HFFc6 (cell line): ENCODE measurements around the gene NAB1. TPM values are rescaled to one million over a fixed set of nuclear protein-coding genes. Genes with fewer than 3 reads are reported as not detected.

Source experiments
- DNase-seq: peaks from one replicate; pipeline ENCODE4 v3.0.0-alpha.2; 2018
- H3K27ac Mint-ChIP-seq: 2 replicates; pipeline ENCODE4 v1.8.0; 2020; ENCODE audit warnings: mild to moderate bottlenecking, mixed read lengths
- H3K27me3 Mint-ChIP-seq: 2 replicates; pipeline ENCODE4 v1.8.0; 2021; ENCODE audit warnings: mild to moderate bottlenecking, moderate library complexity, mixed read lengths; ENCODE audit not compliant: insufficient read depth
- H3K36me3 Mint-ChIP-seq: 2 replicates; pipeline ENCODE4 v1.8.0; 2021; ENCODE audit warnings: low read depth, mixed read lengths
- H3K4me1 Mint-ChIP-seq: 2 replicates; pipeline ENCODE4 v1.8.0; 2020; ENCODE audit warnings: low read depth, mixed read lengths
- H3K4me3 Mint-ChIP-seq: 2 replicates; pipeline ENCODE4 v1.8.0; 2020; ENCODE audit warnings: mild to moderate bottlenecking, moderate library complexity, mixed read lengths
- H3K9me3 Mint-ChIP-seq: 2 replicates; pipeline ENCODE4 v1.8.0; 2020; ENCODE audit warnings: mild to moderate bottlenecking, mixed read lengths
- total RNA-seq, 6 experiments: library from RNA; stranded (reverse); fragmentation: NEBNext Ultra II Directional; extraction: Animal tissue kit (Norgen Biotek cat#: 25700); gene quantifications; 2 replicates in 1 of 6; 3 replicates in 5 of 6; pipeline ENCODE4 v1.2.3, GENCODE V29; 2021
- TF ChIP-seq, protein P1 (sequence below): fragments of 200-600 bp; sonication (generic); IDR thresholded peaks from 2 replicates; pipeline ENCODE4 v1.5.0; 2021; ENCODE audit warnings: antibody characterized with exemption, mild to moderate bottlenecking

Gene NAB1
- total RNA-seq, 6 experiments from 2014 or later: 14.3 to 30.1 (median 25.5) TPM

DNA sequence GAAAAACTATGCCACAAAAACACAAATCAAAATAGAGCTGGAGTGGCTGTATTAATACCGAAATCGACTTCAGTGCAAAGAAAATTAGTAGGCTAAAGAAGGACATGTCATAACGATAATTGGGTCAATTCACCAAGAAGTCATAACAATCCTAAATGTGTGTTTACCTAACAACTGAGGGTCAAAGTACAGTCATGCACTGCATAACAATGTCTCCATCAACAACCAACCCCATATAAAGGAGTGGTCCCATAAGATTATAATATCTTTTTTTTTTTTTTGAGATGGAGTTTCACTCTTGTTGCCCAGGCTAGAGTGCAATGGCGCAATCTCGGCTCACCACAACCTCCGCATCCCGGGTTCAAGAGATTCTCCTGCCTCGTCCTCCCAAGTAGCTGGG is 87.5 kb downstream of the NAB1 start:
- TF ChIP-seq, protein P1, sequence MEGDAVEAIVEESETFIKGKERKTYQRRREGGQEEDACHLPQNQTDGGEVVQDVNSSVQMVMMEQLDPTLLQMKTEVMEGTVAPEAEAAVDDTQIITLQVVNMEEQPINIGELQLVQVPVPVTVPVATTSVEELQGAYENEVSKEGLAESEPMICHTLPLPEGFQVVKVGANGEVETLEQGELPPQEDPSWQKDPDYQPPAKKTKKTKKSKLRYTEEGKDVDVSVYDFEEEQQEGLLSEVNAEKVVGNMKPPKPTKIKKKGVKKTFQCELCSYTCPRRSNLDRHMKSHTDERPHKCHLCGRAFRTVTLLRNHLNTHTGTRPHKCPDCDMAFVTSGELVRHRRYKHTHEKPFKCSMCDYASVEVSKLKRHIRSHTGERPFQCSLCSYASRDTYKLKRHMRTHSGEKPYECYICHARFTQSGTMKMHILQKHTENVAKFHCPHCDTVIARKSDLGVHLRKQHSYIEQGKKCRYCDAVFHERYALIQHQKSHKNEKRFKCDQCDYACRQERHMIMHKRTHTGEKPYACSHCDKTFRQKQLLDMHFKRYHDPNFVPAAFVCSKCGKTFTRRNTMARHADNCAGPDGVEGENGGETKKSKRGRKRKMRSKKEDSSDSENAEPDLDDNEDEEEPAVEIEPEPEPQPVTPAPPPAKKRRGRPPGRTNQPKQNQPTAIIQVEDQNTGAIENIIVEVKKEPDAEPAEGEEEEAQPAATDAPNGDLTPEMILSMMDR: no peak
- Mint-ChIP-seq H3K27me3 (no peaks in the 10 kb centered on the region; the same call in 1 of the 2 replicates), H3K9me3 (no peaks in the 10 kb centered on the region), H3K36me3 (no peaks in the 10 kb centered on the region), H3K4me3 (no peak overlapping the region), H3K4me1 (no peaks in the 10 kb centered on the region), H3K27ac (no peak overlapping the region)
- no peak for DNase-seq

DNA sequence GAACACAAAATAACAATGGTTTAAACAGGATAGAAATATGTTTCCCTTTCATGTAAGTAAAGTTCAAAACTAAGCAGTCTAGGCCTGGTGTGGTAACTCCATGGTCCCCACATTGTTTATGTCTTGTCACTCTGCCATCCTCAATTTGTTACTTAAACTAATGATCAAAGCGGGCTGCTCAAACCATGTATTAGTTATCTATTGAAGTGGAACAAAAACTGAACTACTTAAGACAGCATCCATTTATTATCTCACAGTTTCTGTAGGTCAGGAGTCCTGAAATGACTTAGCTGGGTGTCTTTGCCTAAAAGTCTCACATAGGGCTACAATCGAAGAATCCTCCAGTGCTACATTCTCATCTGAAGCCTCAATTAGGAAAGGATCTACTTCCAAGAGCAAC is 91.6 kb downstream of the NAB1 start:
- TF ChIP-seq, protein P1: no peak
- peaks cover 5% of the 10 kb centered on the region; the same call in 1 of the 2 replicates for H3K9me3 Mint-ChIP-seq
- no peaks in the 10 kb centered on the region for H3K4me1 Mint-ChIP-seq
- no peak overlapping the region for H3K27ac Mint-ChIP-seq
- H3K36me3 Mint-ChIP-seq: no peaks in the 10 kb centered on the region
- no peak overlapping the region for H3K4me3 Mint-ChIP-seq
- H3K27me3 Mint-ChIP-seq: peaks cover 9% of the 10 kb centered on the region
- no peak for DNase-seq

Other genes starting within 250 kb of the NAB1 start
- 10 to 100 TPM in 3 of 6 experiments, 1 to 10 TPM in 3; 3.2 to 10.4 (median 9.5) TPM for gene MFSD6, start 240.7 kb upstream of the NAB1 start, total RNA-seq
- gene NEMP2, start 114.4 kb upstream of the NAB1 start, total RNA-seq: 1 to 10 TPM; 1.5 to 7.4 (median 6.5) TPM
- 100 to 1,000 TPM; 191 to 431 (median 201) TPM for gene GLS, start 231.7 kb downstream of the NAB1 start, total RNA-seq